Posterior cingulate gyrus (tissue), 11 donors: ENCODE measurements around the gene AK5.
"Not testable (repeated sequence)": the region's sequence is repeated elsewhere in the genome, so short reads cannot be mapped to it uniquely, and the experiment has no call there.

Experiments
- DNase-seq, 10 donors: peaks; one replicate each; pipeline versions ENCODE4 v3.0.0 to v3.0.0-alpha.2; 2020 to 2021; ENCODE audit warnings: mixed read lengths in 3 of 10
- intact Hi-C: fragments of 100-400 bp; cut with DNase I; formaldehyde crosslinking; loops from one replicate; pipeline ENCODE4 v1.15.1; 2023

Gene AK5

GRCh38 chr1:77282866-77283539, 1.2 kb downstream of the AK5 start:
- peak; percentile 14 to 89 (median 46) for DNase-seq
- intact Hi-C loops, result loop anchor here (5.0 to 10.0 kb wide), 4 partner anchors 58 to 832 kb away; partner anchors contain the start of gene ZZZ3

DNA sequence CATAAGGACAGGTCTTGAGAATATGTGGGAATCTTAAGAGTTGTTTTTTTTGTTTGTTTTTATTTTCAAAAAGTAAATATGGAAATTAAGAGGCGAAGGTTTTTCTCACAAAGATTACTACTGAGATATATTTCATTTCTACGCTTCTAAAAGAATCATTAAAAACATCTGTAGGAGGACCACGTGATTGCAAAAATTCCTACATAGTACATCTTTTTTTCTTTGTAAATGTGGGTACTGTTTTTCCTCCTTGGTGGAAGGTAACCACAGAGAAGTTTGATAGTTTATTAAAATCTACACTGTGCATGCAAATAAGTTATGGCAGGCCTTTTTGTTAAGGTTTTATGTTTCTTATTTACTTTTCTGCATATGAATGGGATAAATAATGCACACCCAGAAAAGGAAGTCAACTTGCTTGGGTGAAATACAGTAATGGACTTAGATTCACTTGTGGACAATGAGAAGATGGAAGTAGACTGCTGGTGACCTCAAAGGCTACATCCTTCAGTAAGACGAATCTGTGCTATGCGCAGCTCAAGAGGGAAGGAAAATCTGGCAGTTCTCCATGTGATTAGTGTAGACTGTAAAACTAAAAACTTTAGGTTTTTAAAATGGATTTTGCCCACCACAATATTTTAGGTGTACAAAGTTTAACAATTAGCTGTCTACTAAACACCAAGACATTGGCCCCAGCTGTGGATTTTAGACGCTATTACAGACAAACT, 2.0 kb downstream of the AK5 start:
- DNase-seq, result no peak

DNA sequence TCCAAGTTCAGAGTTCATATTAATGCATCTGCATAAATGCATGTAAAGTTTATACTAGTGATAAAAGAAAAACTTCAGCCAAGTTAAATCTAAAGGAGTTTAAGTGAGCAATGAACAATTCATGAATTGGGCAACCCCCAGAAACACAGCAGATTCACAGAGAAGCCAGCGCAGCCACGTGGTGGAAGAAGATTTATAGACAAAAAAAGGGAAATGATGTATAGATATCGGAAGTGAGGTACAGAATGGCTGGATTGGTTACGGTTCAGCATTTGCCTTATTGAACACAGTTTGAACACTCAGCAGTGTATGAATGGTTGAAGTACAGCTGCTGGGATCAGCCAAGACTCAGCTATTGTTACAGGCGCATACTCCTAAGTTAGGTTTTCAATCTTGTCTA, 5.7 kb downstream of the AK5 start:
- intact Hi-C loops, result loop anchor here (10.0 kb wide), 2 partner anchors 63 to 827 kb away; no protein-coding TSS in a partner anchor
- no peak for DNase-seq

More for the DNA sequence above, 2.0 kb downstream of the AK5 start:
- intact Hi-C loops, result loop anchor here (5.0 to 10.0 kb wide), 4 partner anchors 59 to 831 kb away; partner anchors contain the start of gene ZZZ3

DNA sequence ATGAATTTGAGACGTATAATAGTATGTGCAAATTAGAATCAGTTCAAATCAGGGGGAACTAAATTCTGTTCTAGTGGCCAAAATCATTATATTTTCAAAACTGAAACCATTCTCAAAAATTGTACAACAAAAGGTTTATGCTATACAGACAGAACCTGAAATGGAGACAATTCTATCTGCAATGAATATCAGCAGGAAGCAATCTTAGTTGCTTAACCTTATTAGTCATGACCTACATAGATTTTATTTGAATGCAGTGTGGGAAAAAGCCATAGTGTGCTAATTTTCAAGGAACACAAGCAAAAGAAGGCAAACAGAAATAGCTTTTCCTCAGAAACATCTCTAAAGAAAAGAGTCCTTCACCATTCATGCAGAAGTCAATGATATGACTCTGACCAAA, 6.5 kb downstream of the AK5 start:
- intact Hi-C loops, result loop anchor here (10.0 kb wide), 2 partner anchors 63 to 827 kb away; no protein-coding TSS in a partner anchor
- no peak for DNase-seq

DNA sequence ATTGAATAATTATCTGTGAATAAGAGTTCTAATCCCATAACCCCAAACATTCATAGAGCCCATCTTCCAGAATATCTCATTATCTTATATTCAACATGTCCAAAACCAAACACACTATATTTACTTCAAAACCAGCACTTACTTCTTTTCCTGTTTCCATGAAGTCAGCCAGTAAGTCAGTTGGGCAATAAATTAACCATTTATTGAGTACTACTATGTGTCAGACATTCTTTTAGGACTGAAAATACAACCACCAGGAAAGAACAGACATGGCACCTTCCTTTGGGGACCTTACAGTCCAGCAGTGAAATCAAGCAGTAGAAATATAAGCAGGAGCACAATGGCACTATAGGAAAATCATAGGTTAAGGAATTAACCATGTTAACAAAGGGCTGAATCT, 8.8 kb downstream of the AK5 start:
- DNase-seq, result no peak
- intact Hi-C loops, result no loop called here

DNA sequence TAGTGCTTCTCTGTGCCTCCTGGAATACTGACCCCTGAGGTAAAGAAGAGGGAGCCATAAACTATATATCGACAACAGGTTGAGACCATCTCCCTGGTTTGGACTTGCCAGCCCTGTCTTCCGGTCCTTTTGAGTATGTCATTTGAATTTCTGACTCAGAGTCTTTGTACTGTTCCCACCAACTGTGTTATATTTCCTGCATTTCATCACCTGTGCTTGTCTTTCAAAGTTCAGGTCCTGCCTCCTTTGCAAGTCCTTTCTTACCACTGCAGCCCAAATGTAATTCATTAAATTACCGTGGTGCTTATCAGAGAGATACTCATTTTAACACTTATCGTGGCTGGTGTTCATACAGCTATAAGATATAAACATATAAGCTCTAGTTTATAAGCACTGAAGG, 10.7 kb downstream of the AK5 start:
- intact Hi-C loops, result no loop called here
- DNase-seq, result no peak

- intact Hi-C loops, result no loop called here
- no peak for DNase-seq
Observed at GRCh38 chr1:77300566-77300965, 18.7 kb downstream of the AK5 start.

GRCh38 chr1:77303387-77303786, 21.6 kb downstream of the AK5 start:
- DNase-seq, result no peak
- intact Hi-C loops, result no loop called here

- intact Hi-C loops, result no loop called here
Observed at GRCh38 chr1:77308889-77309621, 27.2 kb downstream of the AK5 start.

DNA sequence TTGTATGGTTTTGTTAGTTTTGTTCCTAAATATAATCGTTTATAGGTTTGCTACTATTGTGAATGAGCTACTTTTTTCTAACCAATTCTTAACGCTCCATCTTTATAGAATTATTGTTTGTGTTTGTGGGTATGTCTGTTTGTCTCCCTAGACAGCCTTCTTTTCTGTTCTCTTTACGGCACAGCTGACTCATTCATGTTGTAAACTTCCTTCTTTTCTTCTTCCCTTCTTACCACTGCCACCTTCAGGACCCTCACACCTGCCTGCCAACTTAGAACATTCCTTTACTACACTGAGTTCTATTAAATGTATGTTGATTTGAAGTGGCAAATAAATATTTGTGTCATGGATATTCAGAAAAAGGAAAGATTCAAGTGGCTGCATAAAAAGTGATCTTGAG, 29.1 kb downstream of the AK5 start:
- intact Hi-C loops, result no loop called here
- no peak for DNase-seq

More at GRCh38 chr1:77308889-77309621, 27.2 kb downstream of the AK5 start:
- no peak for DNase-seq

DNA sequence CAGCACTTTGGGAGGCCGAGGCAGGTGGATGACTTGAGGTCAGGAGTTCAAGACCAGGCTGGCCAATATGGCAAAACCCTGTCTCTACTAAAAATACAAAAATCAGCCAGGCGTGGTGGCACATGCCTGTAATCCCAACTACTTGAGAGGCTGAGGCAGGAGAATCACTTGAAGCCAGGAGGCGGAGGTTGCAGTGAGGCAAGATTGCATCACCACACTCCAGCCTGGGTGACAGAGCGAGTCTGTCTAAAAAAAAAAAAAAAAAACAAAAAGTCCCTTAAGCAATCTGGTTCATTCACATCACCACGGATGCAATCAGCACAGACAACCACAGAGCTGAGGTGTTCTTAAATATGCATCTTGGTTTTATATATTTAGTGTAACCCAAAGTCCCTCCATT, 30.5 kb downstream of the AK5 start:
- DNase-seq, intact Hi-C loops: not testable (repeated sequence)

- DNase-seq, result no peak
- intact Hi-C loops, result no loop called here
Observed at GRCh38 chr1:77313491-77313890, 31.7 kb downstream of the AK5 start.

GRCh38 chr1:77316006-77316405, 34.2 kb downstream of the AK5 start:
- no peak for DNase-seq
- intact Hi-C loops, result no loop called here

GRCh38 chr1:77316966-77317365, 35.1 kb downstream of the AK5 start:
- intact Hi-C loops, result no loop called here
- no peak for DNase-seq

GRCh38 chr1:77319036-77319705, 37.4 kb downstream of the AK5 start:
- intact Hi-C loops, result no loop called here
- DNase-seq, result no peak

DNA sequence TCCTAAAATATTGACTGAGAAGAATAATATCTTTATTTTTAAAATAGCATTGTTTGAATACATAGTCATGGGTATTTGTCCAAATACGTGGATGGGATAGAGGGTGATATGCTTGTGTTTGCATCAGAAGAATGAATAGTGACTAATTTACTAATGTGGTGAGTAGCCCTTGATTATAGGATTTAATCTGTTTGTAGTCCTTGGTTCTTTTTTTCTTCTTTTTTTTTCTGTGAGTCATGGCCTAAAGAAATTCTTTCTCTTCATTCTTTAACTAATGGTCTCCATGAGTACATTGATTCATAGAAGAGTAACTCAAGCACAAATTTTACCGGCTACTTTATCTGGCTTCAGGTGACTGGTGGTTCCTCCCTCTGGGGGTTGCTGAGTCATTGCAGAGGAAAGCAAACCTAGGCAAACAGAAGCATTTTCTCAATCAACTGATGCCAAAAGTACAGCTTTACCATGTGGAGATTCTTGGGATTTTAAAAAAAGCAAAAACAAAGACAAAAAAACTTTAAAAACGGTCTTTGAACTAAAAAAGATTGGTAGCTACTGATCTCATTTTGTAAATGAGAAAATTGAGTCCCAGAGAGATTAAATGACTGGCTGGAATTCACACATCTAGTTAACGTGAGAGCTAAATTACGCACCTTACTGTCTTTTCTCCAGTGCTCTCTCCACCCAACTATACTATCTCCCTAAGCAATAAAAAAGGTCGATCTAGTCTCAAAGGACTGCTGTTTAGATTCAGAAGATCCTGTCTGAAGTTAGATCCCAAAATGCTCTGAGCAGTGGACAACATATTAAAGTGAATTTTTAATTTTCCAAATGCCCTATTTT, 40.5 kb downstream of the AK5 start:
- intact Hi-C loops, result no loop called here
- DNase-seq, result no peak

DNA sequence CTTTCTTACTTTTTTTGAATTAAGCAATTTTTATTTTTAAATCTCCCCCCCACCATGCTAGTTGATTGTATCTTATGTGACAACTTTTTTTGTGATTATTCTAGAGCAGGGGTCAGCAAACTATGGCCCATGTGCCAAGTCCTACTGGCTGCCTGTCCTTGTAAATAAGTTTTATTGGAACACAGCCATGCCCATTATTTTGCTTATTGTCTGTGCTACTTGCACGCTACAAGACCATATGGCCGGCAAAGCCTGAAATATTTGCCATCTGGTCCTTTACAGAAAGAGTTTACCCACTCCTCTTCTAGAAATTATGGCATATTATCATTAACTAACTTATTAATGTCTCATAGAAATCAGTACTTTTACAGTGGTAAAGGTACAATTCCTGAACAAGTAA, 51.7 kb downstream of the AK5 start:
- intact Hi-C loops, result no loop called here

GRCh38 chr1:77336729-77337128, 54.9 kb downstream of the AK5 start:
- intact Hi-C loops, result no loop called here
- DNase-seq, result no peak

More for the DNA sequence above, 51.7 kb downstream of the AK5 start:
- no peak for DNase-seq

DNA sequence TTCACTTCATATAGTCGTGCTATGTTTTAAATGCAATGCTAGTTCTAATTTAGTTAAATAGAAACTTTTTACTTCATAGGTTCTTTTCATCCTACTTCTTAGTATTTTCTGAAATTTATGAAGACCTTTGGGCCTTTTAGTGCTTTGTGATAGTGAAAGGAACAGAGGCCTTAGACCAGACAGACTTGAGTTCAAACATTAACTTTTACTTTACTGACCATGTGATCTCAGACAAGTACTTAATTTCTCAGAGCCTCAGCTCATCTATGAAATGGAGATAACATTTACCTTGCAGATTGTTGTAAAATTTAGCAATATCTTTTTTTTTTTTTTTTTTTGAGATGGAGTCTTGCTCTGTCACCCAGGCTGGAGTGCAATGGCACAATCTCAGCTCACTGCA, 57.5 kb downstream of the AK5 start:
- no peak for DNase-seq
- intact Hi-C loops, result no loop called here

DNA sequence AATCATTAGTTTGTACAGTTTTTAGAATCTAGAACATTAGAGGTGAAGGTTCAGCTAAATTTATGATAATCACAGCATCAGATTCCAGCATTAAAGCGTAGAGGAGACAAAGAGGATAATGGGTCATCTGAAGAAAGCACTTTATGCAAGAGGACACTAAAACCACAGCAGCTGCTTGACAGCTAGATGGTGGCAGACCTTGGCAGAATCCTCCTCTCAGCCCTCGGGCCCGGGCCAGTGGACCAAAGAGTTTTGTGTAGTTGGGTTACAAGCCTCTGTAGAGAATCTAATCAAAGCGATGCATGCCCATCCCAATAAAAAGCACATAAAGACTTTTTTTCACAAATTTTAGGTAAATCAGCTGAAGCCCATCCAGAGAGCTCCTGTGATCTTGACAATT, 59.4 kb downstream of the AK5 start:
- intact Hi-C loops, result no loop called here
- peak in 2 of 10 donors; percentile 30 to 84 for DNase-seq
